ENCODE results near the gene TTC38.

TTC38 gene

GRCh38 chr22:46267431-46268279 is at the start of gene TTC38:
TTC38 (plus strand) TSS chr22:46268008; CDS start chr22:46268040, 32 bp downstream.
- TF ChIP-seq CTCF (IDR thresholded peaks at IDR 0.05): no peak
- no peak within 1 kb of the TSS for H3K27ac Mint-ChIP-seq
- peak; percentile 86 for DNase-seq
- H3K4me1 Mint-ChIP-seq: peaks cover 20% of the 10 kb centered on the region
- H3K27me3 Mint-ChIP-seq (ENCODE audit: low read depth, poor library complexity): peaks cover 56% of the 10 kb centered on the region
- peak within 1 kb of the TSS; percentile 90 for H3K4me3 Mint-ChIP-seq
- H3K9me3 Mint-ChIP-seq: peaks cover 41% of the 10 kb centered on the region
- peaks cover 21% of the 10 kb centered on the region for H3K36me3 Mint-ChIP-seq (ENCODE audit: low read depth)

GRCh38 chr22:46219636-46220035 is 48.2 kb upstream of the TTC38 start:
- Mint-ChIP-seq H3K4me1 (peaks cover 3% of the 10 kb centered on the region), H3K4me3 (no peak overlapping the region), H3K27me3 (ENCODE audit: low read depth, poor library complexity) (peaks cover 1% of the 10 kb centered on the region), H3K9me3 (peaks cover under 1% of the 10 kb centered on the region), H3K36me3 (ENCODE audit: low read depth) (peaks cover 32% of the 10 kb centered on the region), H3K27ac (no peak overlapping the region)
- TF ChIP-seq CTCF (IDR thresholded peaks at IDR 0.05): no peak
- DNase-seq: no peak

GRCh38 chr22:46220921-46221320 is 46.9 kb upstream of the TTC38 start:
- no peak for DNase-seq
- Mint-ChIP-seq H3K36me3 (ENCODE audit: low read depth) (peaks cover 21% of the 10 kb centered on the region), H3K27ac (no peak overlapping the region), H3K4me3 (no peak overlapping the region), H3K9me3 (no peaks in the 10 kb centered on the region), H3K4me1 (peaks cover 14% of the 10 kb centered on the region), H3K27me3 (ENCODE audit: low read depth, poor library complexity) (no peaks in the 10 kb centered on the region)
- TF ChIP-seq CTCF (IDR thresholded peaks at IDR 0.05): no peak

- Mint-ChIP-seq H3K27ac (peak overlapping the region; percentile 38), H3K36me3 (ENCODE audit: low read depth) (peaks cover 13% of the 10 kb centered on the region), H3K9me3 (no peaks in the 10 kb centered on the region), H3K4me3 (no peak overlapping the region), H3K4me1 (peaks cover 16% of the 10 kb centered on the region), H3K27me3 (ENCODE audit: low read depth, poor library complexity) (peaks cover 6% of the 10 kb centered on the region)
- DNase-seq: no peak
- no peak for TF ChIP-seq CTCF (IDR thresholded peaks at IDR 0.05)
Observed at GRCh38 chr22:46224044-46224897, 43.5 kb upstream of the TTC38 start.

GRCh38 chr22:46224898-46225290 is 42.9 kb upstream of the TTC38 start:
- Mint-ChIP-seq H3K4me1 (peaks cover 16% of the 10 kb centered on the region), H3K9me3 (no peaks in the 10 kb centered on the region), H3K36me3 (ENCODE audit: low read depth) (peaks cover 8% of the 10 kb centered on the region), H3K4me3 (no peak overlapping the region), H3K27me3 (ENCODE audit: low read depth, poor library complexity) (peaks cover 6% of the 10 kb centered on the region), H3K27ac (no peak overlapping the region)
- no peak for TF ChIP-seq CTCF (IDR thresholded peaks at IDR 0.05)
- DNase-seq: no peak
